ENCODE measurements around the gene LEMD2. TPM values are rescaled to one million over a fixed set of nuclear protein-coding genes. Genes with fewer than 3 reads are reported as not detected.

Gene LEMD2
- total and polyA plus RNA-seq, 11 donors, result 21.2 to 51.3 (median 25.9) TPM

GRCh38 chr6:33783781-33784520, 5.0 kb downstream of the LEMD2 start:
- Histone ChIP-seq H3K27ac (peak overlapping the region in 1 of 12 donors; percentile 95), H3K27me3 (no peaks in the 10 kb centered on the region), H3K4me1 (peaks cover 9 to 71% (median 52%) of the 10 kb centered on the region in 12 donors), H3K4me3 (no peak overlapping the region), H3K9me3 (no peaks in the 10 kb centered on the region), H3K36me3 (peaks cover 0 to 85% (median 65%) of the 10 kb centered on the region in 9 donors)
- DNase-seq, result peak in 1 of 5 donors; percentile 25
- ATAC-seq, result no peak
- intact Hi-C loops (cut with DNase I), result no loop called here
- 87 to 92% (median 91%) methylated on average over 10 of the region's 10 CpGs for WGBS, 4 donors
- TF ChIP-seq POLR2A (IDR thresholded peaks at IDR 0.05) (no peak), CTCF (IDR thresholded peaks at IDR 0.05) (no peak)

GRCh38 chr6:33782561-33782960, 6.4 kb downstream of the LEMD2 start:
- peaks cover 9 to 67% (median 48%) of the 10 kb centered on the region in 12 donors for H3K4me1 ChIP-seq
- no peak overlapping the region for H3K4me3 ChIP-seq
- peaks cover 0 to 99% (median 79%) of the 10 kb centered on the region in 9 donors for H3K36me3 ChIP-seq
- H3K9me3 ChIP-seq, result no peaks in the 10 kb centered on the region
- no peak for TF ChIP-seq POLR2A (IDR thresholded peaks at IDR 0.05)
- TF ChIP-seq CTCF (IDR thresholded peaks at IDR 0.05), result no peak
- peak in 1 of 5 donors; percentile 64 for DNase-seq
- peak overlapping the region in 2 of 12 donors; percentile 50 to 52 for H3K27ac ChIP-seq
- ATAC-seq, result no peak
- WGBS, 4 donors, result 92 to 99% (median 97%) methylated on average over 5 of the region's 5 CpGs
- intact Hi-C loops (cut with DNase I), result no loop called here
- no peaks in the 10 kb centered on the region for H3K27me3 ChIP-seq

GRCh38 chr6:33781131-33781975, 7.6 kb downstream of the LEMD2 start:
- Histone ChIP-seq H3K4me3 (no peak overlapping the region), H3K27me3 (no peaks in the 10 kb centered on the region), H3K36me3 (peaks cover 6 to 99% (median 87%) of the 10 kb centered on the region in 9 donors), H3K27ac (peak overlapping the region in 7 of 12 donors; percentile 0 to 52 (median 44)), H3K9me3 (no peaks in the 10 kb centered on the region), H3K4me1 (peaks cover 6 to 55% (median 36%) of the 10 kb centered on the region in 12 donors)
- no peak for TF ChIP-seq POLR2A (IDR thresholded peaks at IDR 0.05)
- TF ChIP-seq CTCF (IDR thresholded peaks at IDR 0.05), result no peak
- peak in 2 of 5 donors; percentile 58 for DNase-seq
- intact Hi-C loops (cut with DNase I), result no loop called here
- 50 to 63% (median 55%) methylated on average over 16 of the region's 16 CpGs for WGBS, 4 donors
- peak; percentile 25 to 64 (median 58) for ATAC-seq

GRCh38 chr6:33779895-33780294, 9.0 kb downstream of the LEMD2 start:
- ATAC-seq (no peak), DNase-seq (peak in 1 of 5 donors; percentile 45)
- Histone ChIP-seq H3K27me3 (no peaks in the 10 kb centered on the region), H3K36me3 (peaks cover 7 to 100% (median 98%) of the 10 kb centered on the region in 9 donors), H3K4me1 (peaks cover 6 to 41% (median 22%) of the 10 kb centered on the region in 12 donors), H3K4me3 (no peak overlapping the region), H3K9me3 (no peaks in the 10 kb centered on the region), H3K27ac (no peak overlapping the region)
- no peak for TF ChIP-seq POLR2A (IDR thresholded peaks at IDR 0.05)
- TF ChIP-seq CTCF (IDR thresholded peaks at IDR 0.05), result no peak
- WGBS, 4 donors, result 72 to 80% (median 76%) methylated on average over 11 to 14 of the region's 14 CpGs
- intact Hi-C loops (cut with DNase I), result no loop called here

Data from heart left ventricle (tissue), 16 donors.